ENCODE data around the gene WNT7A. TPM values are rescaled to one million over a fixed set of nuclear protein-coding genes. Genes with fewer than 3 reads are reported as not detected.

WNT7A gene
- total RNA-seq, 1 donor from 2014 or later, result not detected

DNA sequence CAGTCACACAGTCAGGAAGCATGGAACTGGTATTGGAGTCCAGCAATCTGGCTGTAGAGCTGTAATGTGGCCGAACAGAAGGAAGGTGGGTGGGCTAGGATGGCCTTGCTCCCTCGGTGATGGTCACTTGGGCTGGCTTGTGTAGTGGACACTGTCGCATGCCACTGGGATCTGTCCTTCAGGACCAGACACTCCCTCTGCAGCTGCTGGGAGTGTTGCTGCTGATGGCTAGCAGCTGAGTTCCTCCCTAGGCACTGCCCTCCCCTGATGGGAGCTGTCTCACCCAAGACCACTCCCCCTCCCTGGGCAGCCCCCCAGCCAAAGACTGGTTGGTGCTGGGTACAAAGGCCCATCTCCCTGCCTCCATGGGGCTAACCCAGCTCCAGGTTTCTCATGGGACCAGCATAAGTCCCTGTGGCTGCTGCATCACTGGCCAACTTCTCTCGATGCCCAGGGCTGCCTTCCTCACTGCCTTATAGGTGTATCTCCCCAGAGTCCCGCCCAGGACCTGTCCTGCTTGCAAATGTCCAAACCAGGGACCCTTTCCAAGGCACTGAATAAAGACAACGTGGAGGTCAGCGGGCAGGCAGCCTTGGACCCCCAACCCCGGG, 48.4 kb downstream of the WNT7A start:
- DNase-seq (ENCODE audit: low spot score), result no peak

GRCh38 chr3:13829311-13829710, 50.6 kb downstream of the WNT7A start:
- DNase-seq (ENCODE audit: low spot score), result no peak

DNA sequence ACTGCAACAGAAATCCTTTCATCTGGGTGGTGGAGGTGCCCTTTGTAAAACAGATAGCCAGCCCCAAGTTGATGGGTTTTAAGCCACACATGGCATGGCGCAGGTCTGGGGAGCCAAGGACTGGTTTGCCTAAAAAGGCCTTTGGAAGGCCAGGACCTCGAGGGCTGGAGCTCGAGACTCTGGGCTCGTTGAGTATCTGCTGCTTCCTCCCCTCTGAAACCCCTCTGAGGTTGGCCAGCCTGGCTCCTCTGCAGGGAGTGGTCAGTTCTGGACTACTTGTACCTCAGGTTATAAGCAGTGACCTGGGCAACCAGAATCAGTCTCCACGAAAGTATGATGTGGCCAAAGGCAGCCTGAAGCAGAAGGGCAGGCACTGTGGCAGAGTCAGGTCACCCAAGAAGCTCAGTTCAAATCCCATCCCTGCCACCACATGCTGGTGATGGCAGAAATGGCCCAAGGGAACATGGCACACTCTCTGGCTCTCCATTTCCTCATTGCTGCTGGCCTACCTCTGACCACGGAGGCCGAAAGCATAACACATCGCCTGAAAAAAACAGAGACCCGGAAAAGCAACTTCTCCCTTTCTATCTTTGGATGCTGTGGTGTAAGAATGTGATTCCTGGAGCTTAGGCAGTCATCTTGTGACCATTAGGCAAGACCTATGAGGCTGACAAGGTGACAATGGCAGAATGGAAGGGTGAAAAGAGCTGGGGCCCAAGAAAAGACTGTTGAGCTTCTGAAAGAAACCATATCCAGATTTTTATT, 51.2 kb downstream of the WNT7A start:
- no peak for DNase-seq (ENCODE audit: low spot score)

- DNase-seq (ENCODE audit: low spot score), result no peak
These were observed 52.2 kb downstream of the WNT7A start for GRCh38 chr3:13827699-13828098.

DNA sequence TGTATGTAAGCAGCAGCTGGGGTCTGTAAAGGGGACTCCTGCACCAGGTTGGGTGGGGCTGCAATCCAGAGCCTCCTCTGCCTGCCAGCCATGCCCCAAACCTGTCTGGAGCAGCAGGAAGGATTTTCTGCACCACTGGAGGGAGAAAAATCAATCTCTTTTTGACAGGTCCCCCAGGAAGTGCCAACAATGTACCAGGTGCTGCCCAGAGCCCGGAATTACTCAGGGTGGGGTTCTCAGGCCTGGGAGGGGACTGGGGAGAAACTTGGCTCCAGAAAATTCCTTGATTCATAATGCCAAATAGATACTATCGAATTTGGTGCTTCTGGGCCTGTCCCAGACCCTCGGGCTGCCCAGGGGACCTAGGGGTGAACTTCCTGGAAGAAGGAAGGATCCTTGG, 52.6 kb downstream of the WNT7A start:
- no peak for DNase-seq (ENCODE audit: low spot score)

DNA sequence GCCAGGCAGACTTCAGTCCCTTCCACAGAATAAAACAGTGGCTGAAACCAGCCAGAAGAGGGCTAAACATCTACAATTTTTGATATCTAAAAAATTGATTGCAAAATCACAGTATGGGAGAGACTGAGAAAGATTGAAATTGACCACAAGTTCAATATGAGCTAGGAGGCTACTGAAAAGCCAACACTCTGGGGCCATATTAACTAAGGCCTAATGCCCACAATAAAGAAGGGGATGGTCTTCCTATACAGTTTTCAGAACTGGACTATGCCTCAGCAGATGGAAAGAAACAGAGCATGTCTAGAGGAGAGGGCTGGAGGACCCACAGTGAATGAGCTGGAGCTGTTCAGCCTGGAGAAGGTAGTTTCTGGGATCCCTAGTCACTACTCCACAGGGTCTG, 53.2 kb downstream of the WNT7A start:
- no peak for DNase-seq (ENCODE audit: low spot score)

DNA sequence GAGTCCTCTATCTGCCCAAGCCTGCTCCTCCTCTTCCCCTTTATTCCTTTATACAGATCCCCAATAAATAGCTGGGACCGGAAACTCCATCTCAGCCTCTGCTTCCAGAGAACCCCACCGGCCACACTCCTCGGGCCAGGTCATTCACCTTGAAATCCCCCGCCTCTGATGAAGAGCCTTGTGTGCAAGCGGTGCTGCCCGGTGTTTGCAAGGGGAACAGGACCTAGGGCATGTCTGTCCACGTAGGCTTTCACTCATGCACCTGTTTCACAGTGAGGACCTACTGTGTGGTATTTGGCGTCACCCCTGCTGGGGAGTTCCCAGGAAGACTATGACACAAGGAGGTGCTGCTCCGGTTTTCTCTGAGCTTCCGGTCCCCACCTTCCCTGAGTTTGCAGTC, 54.0 kb downstream of the WNT7A start:
- no peak for DNase-seq (ENCODE audit: low spot score)

DNA sequence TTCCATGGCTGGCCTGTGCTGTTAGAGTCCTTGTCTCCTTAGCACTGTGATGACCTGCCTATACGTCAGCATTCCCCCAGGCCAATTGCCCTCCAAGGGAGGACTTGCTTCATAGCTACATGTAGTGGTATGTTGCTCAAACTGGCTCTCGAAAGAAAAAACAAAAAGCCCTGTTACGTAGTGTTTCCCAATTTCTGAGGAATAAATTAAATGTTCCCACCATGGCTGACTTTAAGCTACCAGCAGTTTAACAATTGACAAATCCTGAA, 54.6 kb downstream of the WNT7A start:
- DNase-seq (ENCODE audit: low spot score), result no peak

DNA sequence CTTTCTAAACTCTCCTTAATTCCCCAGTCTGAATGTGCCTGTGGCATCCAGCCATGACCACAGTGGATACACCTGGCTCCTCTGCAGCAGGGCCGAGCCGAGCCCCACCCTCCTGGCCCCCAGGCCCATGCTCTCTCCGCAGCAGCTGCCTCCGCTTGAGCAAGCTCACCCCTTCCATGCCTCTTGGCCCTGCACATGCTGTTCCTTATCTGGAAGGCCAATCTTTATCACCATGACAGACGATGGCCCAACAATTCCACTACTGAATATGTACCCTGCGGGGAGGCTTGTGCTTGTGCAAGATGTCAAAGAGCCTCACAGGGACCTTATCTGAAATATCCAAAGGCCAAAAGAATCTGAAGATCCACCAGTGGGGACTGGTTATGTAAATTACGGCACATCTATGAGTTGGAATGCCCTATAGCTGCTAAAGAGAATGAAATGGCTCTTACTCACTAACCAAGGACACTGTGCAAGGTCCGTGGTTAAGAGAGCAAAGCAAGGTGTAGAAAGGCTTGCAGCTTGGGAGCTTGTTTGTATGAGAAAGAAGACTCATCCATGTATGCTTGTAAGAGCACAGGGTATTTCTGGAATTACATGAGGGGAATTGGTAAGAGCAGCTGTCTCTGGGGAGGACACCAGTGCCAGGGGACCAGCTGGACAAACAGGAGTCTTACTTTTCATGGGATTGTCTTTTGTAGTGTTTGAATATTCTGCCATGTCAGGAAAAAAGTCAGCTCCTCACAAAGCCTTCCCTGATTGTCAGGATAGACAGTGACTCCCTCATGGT, 55.2 kb downstream of the WNT7A start:
- DNase-seq (ENCODE audit: low spot score), result no peak

DNA sequence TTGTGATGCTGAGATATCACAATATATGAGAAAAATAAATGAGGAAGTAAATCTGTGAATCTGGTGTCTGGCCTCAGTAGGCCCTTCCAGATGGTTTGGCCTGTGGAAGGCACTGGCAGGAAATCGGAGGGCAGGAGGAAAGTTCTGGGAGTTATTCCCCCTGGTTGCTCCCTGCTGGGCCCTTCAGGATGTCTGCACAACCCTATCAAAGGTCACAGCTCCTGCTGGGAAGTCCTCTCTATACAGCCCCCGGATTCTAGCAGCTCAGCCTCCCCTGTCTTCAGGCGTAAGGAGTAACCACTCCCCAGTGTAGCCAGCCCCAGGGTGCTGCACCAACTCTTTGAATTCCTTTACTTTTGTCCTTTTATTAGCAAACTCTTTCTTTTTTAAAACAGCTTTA, 56.2 kb downstream of the WNT7A start:
- DNase-seq (ENCODE audit: low spot score), result no peak

DNA sequence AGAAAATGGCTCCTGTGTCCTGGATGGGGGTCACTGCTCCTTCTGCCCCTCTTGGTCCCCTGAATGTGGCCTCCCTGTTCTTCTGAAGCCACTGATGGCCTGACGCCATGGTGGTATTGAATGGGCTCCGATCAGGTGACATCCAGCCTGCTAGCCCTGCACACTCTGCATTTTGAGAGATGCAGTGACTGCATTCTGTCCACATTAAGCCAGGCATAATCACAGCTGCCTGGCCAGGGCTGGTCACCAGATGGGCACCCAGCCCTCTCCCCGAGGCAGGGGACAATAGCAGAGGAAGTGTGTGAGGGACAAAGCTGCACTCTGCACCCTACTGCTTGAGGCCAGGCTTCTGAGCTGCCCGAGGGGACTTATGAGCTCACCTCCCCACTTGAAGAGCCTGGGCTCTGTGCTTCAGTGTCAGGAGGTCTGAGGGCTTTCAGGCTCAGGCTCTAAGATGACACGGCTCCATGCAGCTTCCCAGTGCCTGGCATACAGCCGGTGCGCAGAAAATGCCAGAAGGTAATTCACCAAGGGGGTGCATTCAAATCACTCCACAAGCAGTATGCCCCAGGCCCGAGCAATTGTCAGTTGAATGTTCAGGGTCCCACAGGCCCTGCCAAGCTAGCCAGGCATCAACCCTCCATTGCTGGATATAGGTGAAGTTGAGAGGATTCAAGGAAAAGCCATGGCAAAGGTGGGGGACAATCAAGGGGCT, 56.8 kb downstream of the WNT7A start:
- no peak for DNase-seq (ENCODE audit: low spot score)

- DNase-seq (ENCODE audit: low spot score), result no peak
These were observed 57.8 kb downstream of the WNT7A start for GRCh38 chr3:13822042-13822441.

DNA sequence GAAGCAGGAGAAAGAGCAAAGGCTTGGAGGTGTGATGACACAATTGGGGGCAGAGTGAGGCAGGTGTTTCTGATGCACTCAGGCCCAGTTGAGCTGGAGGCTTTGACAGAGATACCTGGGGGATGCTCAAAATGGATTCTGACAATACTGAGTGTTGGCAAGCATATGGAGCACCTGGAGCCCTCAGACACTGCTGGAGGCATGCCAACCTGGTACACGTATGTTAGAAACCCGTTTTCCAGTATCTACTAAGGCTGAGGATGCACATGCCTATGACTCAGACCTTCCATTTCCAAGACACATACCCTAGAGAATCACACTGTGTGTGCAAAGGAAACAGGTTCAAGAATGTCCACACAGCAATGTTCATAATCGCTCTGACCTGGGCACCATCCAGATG, 58.7 kb downstream of the WNT7A start:
- no peak for DNase-seq (ENCODE audit: low spot score)

GRCh38 chr3:13818919-13819318, 61.0 kb downstream of the WNT7A start:
- DNase-seq (ENCODE audit: low spot score), result no peak

DNA sequence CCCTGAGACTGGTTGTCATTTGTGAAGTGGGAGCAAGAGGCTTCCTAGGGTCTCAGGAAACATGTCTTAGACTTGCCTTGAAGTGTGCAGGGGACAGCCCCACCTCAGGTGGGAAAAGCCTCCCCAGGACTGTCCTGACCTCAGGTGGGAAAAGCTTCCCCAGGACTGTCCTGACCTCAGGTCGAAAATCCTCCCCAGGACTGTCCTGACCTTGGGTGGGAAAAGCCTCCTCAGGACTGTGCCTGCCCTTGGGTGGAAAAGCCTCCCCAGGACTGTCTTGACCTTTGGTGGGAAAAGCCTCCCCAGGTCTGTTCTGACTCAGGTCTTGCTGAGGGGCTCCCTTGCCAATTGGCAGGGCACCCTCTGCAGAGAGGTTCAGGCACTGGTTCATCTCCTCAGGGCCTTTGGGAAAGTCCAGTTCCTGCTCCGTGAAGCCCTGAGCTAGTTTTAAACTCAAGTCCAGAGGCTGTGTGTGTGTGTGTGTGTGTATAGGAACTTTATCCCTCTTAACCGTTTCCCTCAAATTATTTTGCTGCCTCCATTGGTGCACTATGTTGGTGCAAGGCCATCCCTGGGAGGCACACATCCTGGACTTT, 64.7 kb downstream of the WNT7A start:
- DNase-seq (ENCODE audit: low spot score), result no peak

DNA sequence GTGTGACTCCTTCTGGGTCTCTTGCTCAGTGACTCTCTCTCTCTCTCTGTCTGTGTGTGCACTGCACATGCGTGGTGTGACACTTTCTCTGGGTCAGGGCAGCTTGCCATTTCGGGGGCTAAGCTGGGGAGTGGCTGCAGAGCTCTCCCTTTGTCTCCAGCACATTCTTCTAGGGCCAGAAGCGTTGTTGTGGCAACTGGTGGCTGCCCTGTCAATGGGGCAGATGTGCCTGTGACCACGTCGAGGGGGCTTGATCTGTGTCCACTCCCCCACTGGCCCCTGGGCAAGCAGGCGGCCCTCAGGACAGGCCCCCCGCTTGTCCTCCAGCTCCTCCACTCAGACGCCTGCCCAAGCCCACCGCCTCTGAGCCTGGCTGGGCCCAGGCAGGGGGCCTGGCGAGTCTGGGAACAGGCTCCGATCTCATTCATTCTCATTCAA, 67.8 kb downstream of the WNT7A start:
- no peak for DNase-seq (ENCODE audit: low spot score)

GRCh38 chr3:13811614-13812013, 68.3 kb downstream of the WNT7A start:
- DNase-seq (ENCODE audit: low spot score), result no peak

DNA sequence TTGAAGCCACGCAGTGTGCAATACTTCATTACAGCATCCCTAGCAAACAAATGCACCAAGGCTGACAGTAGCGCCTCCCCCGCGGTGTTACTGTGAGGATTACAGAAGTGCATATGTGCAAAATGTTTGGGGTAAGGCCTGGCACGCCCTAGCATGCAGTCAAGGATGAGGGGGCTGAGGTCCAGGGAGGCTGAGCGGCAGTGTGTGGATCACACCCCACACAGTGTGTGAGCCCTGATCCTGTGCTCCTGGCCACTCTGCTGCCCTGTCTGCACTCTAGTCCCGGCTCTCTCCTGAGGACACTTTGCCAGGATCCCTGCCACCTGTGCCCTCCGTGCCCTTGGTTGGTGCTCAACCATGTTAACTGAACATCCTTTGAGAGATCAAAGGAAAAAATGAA, 71.3 kb downstream of the WNT7A start:
- DNase-seq (ENCODE audit: low spot score), result no peak

DNA sequence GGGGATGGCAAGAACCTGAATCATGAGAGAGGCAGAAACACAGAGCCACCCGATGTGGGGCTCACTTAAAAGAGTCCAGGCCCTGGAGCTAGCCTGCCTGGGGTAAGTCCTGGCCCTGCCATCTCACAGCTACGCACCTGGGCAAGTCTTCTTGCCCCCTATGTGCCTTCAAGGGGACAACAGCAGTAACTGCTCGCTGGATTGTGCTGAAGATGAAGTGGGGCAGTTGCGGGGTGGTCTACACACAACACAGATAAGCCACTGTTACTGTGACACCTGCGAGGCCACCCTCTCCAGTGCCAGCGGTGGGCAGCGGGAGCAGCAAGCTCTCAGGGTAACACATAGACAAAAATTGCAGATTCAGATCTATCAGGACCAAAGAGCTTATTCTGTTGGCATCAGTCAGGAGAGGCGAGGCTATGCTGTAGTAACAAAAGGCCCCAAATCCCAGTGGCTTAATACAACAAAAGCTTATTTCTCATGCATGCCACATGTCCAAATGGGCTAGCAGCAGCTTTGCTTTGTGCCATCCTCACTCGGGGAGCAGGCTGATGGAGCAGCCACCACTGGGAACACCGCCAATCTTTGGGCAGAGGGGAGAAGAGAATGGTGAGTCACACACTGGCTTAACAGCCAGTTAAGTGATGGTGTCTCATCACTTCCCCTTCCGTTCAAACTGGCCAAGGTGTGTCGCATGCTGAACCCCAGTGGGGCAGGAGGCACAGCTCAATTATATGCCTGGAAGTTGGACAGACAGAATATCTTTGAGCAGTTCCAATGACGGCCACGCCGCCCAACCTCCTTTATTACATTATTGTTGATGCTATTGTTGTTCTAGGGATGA, 78.3 kb downstream of the WNT7A start:
- DNase-seq (ENCODE audit: low spot score), result no peak

- no peak for DNase-seq (ENCODE audit: low spot score)
These were observed 79.8 kb downstream of the WNT7A start for GRCh38 chr3:13800064-13800463.

GRCh38 chr3:13798401-13798800, 81.5 kb downstream of the WNT7A start:
- DNase-seq (ENCODE audit: low spot score), result no peak

All from mesenteric fat pad (tissue), 1 donor.